NT2/D1 (cell line): ENCODE results near the gene HS3ST6.

Experiments
- DNase-seq: peaks from one replicate; pipeline ENCODE4 v3.0.0-alpha.2; 2011; ENCODE audit warnings: low read depth, low spot score
- H3K27me3 ChIP-seq: 2 replicates; pipeline ENCODE4 v1.6.0; 2011; ENCODE audit warnings: mild to moderate bottlenecking; ENCODE audit not compliant: insufficient read length, insufficient read depth
- H3K36me3 ChIP-seq: 2 replicates; pipeline ENCODE4 v1.6.1; 2011; ENCODE audit warnings: mild to moderate bottlenecking, low read length, mixed read lengths; ENCODE audit not compliant: insufficient read depth, insufficient read length
- H3K4me1 ChIP-seq: 2 replicates; pipeline ENCODE4 v1.5.1; 2011; ENCODE audit not compliant: insufficient read depth, insufficient read length
- H3K4me3 ChIP-seq: 2 replicates; pipeline ENCODE4 v1.5.1; 2011; ENCODE audit warnings: low read depth; ENCODE audit not compliant: insufficient read length
- H3K9ac ChIP-seq: 2 replicates; pipeline ENCODE4 v1.6.0; 2011; ENCODE audit warnings: low read depth; ENCODE audit not compliant: insufficient read length
- H3K9me3 ChIP-seq: 2 replicates; pipeline ENCODE4 v1.5.1; 2011; ENCODE audit warnings: mild to moderate bottlenecking, low read length; ENCODE audit not compliant: insufficient read depth
- SUZ12 ChIP-seq: IDR thresholded peaks from 2 replicates; pipeline ENCODE4 v1.6.1; 2011; ENCODE audit not compliant: insufficient read length, insufficient read depth; ENCODE audit errors: extremely low read depth
- YY1 ChIP-seq: IDR thresholded peaks from 2 replicates; pipeline ENCODE4 v1.6.1; 2011; ENCODE audit not compliant: insufficient read length, insufficient read depth
- ZNF274 ChIP-seq: IDR thresholded peaks from 2 replicates; pipeline ENCODE4 v1.6.1; 2011; ENCODE audit warnings: mild to moderate bottlenecking, low read depth, low read length

Gene HS3ST6

DNA sequence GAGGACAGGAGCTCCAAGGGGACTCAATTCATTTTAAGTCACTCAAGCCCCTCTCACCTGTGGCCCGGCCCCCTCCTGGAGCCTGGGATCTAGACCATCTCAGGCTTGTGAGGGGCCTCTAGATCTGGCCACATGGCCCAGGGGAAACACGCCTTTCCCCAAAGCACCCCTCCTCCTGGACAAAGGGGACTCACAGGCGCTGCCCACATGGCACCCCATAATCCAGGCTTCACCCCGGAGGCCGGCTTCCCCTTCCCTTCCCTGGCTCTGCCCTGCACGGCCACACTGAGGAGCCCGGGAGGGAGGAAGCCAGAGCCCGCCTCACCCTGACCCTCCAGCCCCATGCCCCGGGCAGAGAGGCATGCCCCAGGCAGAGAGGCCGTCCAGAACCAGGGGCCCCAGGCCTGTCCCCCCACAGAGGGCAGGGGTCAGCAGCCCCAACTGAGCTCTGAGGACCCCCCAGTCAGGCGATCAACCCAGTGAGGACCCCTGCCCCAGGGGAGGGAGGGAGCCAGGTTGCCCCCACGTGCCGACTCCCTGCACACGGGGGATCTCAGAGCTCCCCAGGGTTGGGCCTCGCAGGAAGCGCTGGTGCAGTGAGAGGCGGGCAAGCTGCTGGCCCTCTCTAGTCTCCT lies 10.9 kb downstream of the HS3ST6 start:
- Histone ChIP-seq H3K4me1 (peaks cover 36% of the 10 kb centered on the region), H3K9ac (peak overlapping the region; percentile 24), H3K4me3 (no peak overlapping the region), H3K36me3 (no peaks in the 10 kb centered on the region), H3K9me3 (no peaks in the 10 kb centered on the region), H3K27me3 (no peaks in the 10 kb centered on the region)
- DNase-seq, result no peak
- TF ChIP-seq ZNF274 (no peak), SUZ12 (no peak), YY1 (no peak)

DNA sequence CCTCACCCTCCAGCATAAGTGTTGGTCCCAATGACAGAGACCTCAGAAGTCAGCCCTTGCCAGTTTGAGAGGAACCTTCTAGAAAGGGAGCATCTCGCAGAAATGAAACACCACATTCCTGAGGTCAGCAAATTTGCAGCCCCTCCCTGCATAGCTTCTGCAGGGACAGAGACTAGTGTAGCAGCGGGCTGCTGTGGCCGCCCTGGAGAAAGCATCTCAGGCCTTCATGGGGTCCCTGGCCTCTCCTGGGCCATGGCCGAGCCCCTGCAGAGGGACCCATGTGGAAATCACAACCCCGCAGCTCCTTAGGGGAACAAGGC lies 11.4 kb downstream of the HS3ST6 start:
- no peaks in the 10 kb centered on the region for H3K36me3 ChIP-seq
- H3K4me1 ChIP-seq, result peaks cover 36% of the 10 kb centered on the region
- no peaks in the 10 kb centered on the region for H3K9me3 ChIP-seq
- no peak overlapping the region for H3K4me3 ChIP-seq
- H3K9ac ChIP-seq, result no peak overlapping the region
- no peak for DNase-seq
- no peak for TF ChIP-seq SUZ12
- no peak for TF ChIP-seq ZNF274
- H3K27me3 ChIP-seq, result no peaks in the 10 kb centered on the region

DNA sequence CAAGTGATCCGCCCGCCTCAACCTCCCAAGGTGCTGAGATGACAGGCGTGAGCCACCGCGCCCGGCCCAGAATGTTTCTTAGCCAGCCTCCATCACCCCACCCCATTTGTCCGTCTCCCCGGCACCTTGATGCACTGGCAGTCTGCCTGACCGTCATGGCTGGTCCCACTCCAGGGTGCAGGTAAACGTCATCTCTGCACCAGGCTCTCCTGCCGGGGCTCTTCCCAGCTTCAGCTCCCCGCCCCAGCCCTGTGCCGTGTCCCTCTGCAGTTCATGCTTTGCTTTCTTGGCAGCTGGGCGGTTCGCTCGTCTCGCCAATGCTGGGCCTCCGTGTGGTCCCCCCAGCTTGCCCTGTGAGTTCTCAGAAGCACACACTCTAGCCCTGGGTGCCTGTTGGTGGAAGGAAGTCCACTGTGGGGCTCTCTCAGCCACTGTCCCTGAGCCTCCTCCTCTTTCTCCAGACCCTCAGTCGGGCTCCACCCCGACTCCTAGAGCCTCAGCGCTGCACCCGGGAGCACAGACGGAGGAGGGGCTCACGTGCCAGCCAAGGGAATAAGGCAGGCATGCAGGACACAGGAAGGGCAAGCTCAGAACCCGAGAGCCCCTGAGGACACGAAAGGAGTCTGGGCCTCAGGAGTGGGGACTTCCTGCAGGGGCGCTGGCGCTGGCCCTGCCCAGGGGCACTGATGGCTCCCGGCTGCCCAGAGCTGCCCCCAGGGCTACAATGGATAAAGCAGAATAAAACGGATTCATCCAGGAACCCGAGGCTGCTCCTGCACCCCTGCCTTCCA lies 12.0 kb downstream of the HS3ST6 start:
- no peak for TF ChIP-seq YY1
- no peak for TF ChIP-seq SUZ12
- Histone ChIP-seq H3K4me1 (peaks cover 34% of the 10 kb centered on the region), H3K36me3 (no peaks in the 10 kb centered on the region), H3K27me3 (no peaks in the 10 kb centered on the region), H3K4me3 (no peak overlapping the region), H3K9ac (peak overlapping the region; percentile 13), H3K9me3 (no peaks in the 10 kb centered on the region)
- no peak for DNase-seq

DNA sequence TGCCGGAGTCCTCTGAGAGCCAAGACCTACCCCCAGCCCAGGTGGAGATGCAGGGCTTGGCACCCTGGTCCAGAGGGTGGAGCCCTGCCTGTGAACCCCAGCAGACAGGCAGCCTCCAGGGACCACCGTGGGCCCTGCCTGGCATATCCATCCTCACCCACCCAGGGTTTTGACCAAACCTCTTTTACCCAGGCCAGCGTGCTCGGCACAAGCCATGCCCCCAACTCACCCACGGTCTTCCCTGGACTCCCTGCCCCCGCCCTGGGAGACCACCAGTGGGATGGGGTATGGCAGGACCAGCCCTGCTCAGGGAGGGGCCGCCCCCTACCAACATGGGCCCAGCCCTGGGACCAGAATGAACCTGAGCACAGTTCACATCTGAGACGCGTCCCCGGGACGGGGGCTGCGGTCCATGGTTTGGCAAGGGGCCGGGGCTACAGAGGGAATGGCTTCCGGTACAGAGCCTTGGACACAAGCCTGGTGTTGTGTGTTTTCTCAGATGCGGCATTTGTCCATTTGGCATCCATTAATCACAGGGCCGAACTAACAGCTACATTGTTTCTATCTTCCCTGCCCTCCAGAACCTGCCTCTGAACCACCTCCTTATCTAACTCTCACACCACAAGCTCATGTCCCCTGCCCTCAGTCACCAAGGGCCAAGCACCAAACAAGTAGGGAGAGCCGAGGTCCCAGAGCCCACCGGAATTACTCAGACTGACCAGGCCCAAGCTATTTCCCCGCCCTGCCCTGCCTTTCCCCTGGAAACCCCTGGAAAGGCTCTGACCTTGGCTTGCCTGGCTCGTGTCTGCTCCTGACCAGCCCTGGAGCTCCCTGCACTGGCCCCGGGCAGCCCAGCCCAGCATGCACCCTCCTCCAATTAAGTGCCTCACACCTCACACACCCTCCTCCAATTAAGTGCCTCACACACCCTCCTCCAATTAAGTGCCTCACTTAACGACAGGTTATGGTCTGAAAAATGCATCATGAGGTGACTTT lies 14.1 kb downstream of the HS3ST6 start:
- no peak for TF ChIP-seq SUZ12
- no peak for TF ChIP-seq ZNF274
- no peak for TF ChIP-seq YY1
- Histone ChIP-seq H3K4me1 (peaks cover 28% of the 10 kb centered on the region), H3K4me3 (no peak overlapping the region), H3K9me3 (no peaks in the 10 kb centered on the region), H3K36me3 (no peaks in the 10 kb centered on the region), H3K27me3 (no peaks in the 10 kb centered on the region), H3K9ac (peak overlapping the region; percentile 17)
- DNase-seq, result no peak

DNA sequence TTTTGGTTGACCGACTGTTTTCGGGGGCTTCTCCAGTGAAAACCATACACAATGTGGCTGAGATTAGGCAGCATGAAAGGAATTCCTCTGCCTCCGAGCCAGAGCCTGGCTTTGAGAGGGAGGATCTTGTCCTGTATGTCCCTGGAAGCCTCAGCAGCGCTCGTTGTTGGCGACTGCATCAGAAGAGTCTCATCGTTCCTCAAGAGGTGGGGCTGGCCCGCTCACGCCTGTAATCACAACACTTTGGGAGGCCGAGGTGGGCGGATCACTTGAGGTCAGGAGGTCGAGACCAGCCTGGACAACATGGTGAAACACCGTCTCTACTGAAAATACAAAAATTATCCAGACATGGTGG lies 15.0 kb downstream of the HS3ST6 start:
- H3K4me3 ChIP-seq, result no peak overlapping the region
- peaks cover 26% of the 10 kb centered on the region for H3K4me1 ChIP-seq
- H3K9ac ChIP-seq, result no peak overlapping the region
- H3K36me3 ChIP-seq, result no peaks in the 10 kb centered on the region
- no peaks in the 10 kb centered on the region for H3K9me3 ChIP-seq
- DNase-seq, result no peak
- H3K27me3 ChIP-seq, result no peaks in the 10 kb centered on the region
- TF ChIP-seq YY1 (no peak), SUZ12 (no peak), ZNF274 (no peak)

DNA sequence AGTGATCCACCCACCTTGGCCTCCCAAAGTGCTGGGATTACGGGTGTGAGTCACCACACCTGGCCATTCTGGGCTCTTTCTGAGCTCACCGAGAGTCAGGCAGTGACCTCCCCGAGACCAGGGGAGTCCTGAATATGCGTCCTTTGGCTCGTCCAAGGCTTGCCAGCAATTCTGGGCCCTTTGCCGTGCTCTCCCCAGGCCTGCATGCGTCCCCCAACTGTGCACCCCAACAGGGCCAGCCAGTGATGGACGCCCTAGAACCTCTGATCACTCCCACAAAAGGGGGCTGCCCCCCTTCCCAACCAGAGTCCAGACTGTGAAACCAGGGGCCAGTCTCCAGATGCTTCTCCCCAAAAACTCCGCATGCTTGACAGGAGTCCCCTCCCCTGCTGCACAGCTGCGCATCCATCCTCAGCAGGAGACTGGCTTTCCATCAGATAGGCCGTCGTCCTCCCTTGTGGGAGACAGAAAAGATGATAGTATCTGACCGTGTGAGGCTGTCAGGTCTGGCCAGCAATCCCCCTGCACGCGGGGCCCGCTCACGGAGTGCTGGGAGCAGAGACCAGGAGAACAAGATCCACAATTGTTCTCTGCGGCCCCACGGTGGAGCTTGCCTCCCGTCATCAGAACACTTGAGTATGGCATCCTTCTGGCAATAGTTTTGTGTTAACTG lies 15.5 kb downstream of the HS3ST6 start:
- TF ChIP-seq ZNF274 (no peak), YY1 (no peak), SUZ12 (no peak)
- Histone ChIP-seq H3K4me1 (peaks cover 23% of the 10 kb centered on the region), H3K9ac (no peak overlapping the region), H3K9me3 (no peaks in the 10 kb centered on the region), H3K27me3 (no peaks in the 10 kb centered on the region), H3K4me3 (no peak overlapping the region), H3K36me3 (no peaks in the 10 kb centered on the region)
- DNase-seq, result no peak

DNA sequence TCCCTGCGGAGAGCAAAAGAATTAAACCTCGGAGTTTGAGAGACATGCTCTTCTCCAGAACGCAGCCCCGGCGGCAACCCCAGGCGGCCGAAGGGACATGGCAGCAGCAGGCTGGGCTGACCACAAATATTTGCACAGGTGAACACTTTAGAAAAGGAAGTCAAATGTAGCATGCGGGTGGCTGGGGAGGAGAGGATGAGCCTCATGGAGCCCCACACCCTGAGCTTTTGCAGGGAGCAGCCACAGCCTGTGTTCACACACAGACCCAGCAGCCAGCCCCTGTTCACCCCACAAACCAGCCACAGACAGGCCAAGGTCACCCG lies 17.8 kb downstream of the HS3ST6 start:
- Histone ChIP-seq H3K9me3 (no peaks in the 10 kb centered on the region), H3K4me1 (peaks cover 12% of the 10 kb centered on the region), H3K36me3 (no peaks in the 10 kb centered on the region), H3K27me3 (no peaks in the 10 kb centered on the region), H3K9ac (no peak overlapping the region), H3K4me3 (no peak overlapping the region)
- no peak for TF ChIP-seq YY1
- TF ChIP-seq ZNF274, result no peak
- no peak for TF ChIP-seq SUZ12
- no peak for DNase-seq
